Body of pancreas (tissue), 4 donors: Measurements from ENCODE around the gene RAB8B. TPM values are rescaled to one million over a fixed set of nuclear protein-coding genes. Genes with fewer than 3 reads are reported as not detected.
A peak's percentile ranks its signal among the peaks of the same experiment; 100 is the strongest.

Experiments used
- ATAC-seq: fragments of 150-250 bp; one replicate; pipeline ENCODE4 v1.9.1; 2016
- DNase-seq, 4 donors: peaks; one replicate each; pipeline ENCODE4 v3.0.0-alpha.2; 2019
- H3K27ac ChIP-seq, 4 donors: fragments of 200-600 bp; sonication (generic); 1 replicate in 3 of 4; 2 replicates in 1 of 4; pipeline versions ENCODE4 v1.5.1 to v1.6.1; 2016 to 2019; ENCODE audit warnings: mild to moderate bottlenecking in 1 of 4, mixed read lengths in 1 of 4, moderate library complexity in 1 of 4
- H3K27me3 ChIP-seq, 2 donors: fragments of 200-600 bp; sonication (generic); one replicate each; pipeline ENCODE4 v1.6.0; 2016; ENCODE audit warnings: mild to moderate bottlenecking in 1 of 2
- H3K36me3 ChIP-seq, 2 donors: fragments of 200-600 bp; sonication (generic); replicated peaks in 1 of 2; 2 replicates each; pipeline ENCODE4 v1.5.1; 2016; ENCODE audit warnings: low read depth in 2 of 2; ENCODE audit not compliant: insufficient read depth in 1 of 2
- H3K4me1 ChIP-seq: fragments of 200-600 bp; sonication (generic); one replicate; pipeline ENCODE4 v1.6.0; 2016
- H3K4me3 ChIP-seq, 2 donors: fragments of 200-600 bp; sonication (generic); 1 replicate in 1 of 2; 2 replicates in 1 of 2; pipeline ENCODE4 v1.5.1; 2016 to 2019
- H3K9me3 ChIP-seq, 3 donors: fragments of 200-600 bp; sonication (generic); 1 replicate in 2 of 3; 2 replicates in 1 of 3; pipeline ENCODE4 v1.5.1; 2016
- POLR2A ChIP-seq, 3 donors: fragments of 450-650 bp; IDR thresholded peaks; one replicate each; pipeline ENCODE4 v1.6.1; 2016; ENCODE audit warnings: antibody characterized with exemption in 3 of 3, mild to moderate bottlenecking in 2 of 3
- WGBS, 2 donors: methylation state at CpG; one replicate each; pipeline ENCODE4 v1.1.5; 2017; 5-methylcytosine and 5-hydroxymethylcytosine counted together
- intact Hi-C: fragments of 100-400 bp; cut with DNase I; formaldehyde crosslinking; loops from one replicate; pipeline ENCODE4 v1.15.1; 2023
- total RNA-seq, 2 donors: library from RNA; depleted of rRNA; stranded (reverse); fragments of >200 nt; gene quantifications; one replicate each; pipeline ENCODE4 v1.1.0, GENCODE V29; 2016
- TF ChIP-seq, protein P1 (sequence below), 7 experiments: fragments of 450-650 bp in 4 of 7; fragments of 200-600 bp in 3 of 7; sonication (generic) in 3 of 7; IDR thresholded peaks; one replicate each; pipeline ENCODE4 v1.5.1; 2016 to 2019; ENCODE audit warnings: antibody characterized with exemption in 7 of 7

Gene RAB8B
- total RNA-seq, 2 donors from 2014 or later = 12.5 to 14.0 TPM

DNA sequence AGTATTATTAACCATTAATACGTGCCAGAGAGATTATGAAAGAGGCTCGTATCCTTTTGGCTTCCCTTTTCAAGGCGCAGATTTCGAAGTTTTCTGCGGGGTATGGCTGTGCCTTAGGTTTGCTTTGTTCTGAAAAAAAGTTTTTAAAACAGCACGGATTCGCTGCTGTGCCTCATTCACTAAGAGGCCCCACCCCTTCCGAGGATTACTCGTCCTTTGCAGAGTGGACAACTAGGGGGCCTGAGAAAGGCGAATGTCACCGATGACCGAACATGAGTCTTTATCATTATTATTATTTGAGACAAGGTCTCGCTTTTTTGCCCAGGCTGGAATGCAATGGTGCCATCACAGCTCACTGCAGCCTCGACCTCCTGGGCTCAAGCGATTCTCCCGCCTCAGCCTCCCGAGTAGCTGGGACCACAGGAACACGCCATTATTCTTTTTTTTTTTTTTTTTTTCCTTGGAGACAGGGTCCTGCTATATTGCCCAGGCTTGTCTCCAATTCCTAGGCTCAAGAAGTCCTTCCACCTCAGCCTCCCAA lies 31.4 kb upstream of the RAB8B start:
- 6 to 8% methylated on average over 18 of the region's 18 CpGs for WGBS, 2 donors
- Histone ChIP-seq H3K36me3 (peaks cover 1 to 4% of the 10 kb centered on the region in 2 donors), H3K27ac (peak overlapping the region; percentile 78 to 95 (median 94)), H3K4me3 (peak overlapping the region; percentile 70 to 78), H3K4me1 (peaks cover 16% of the 10 kb centered on the region), H3K9me3 (no peaks in the 10 kb centered on the region), H3K27me3 (no peaks in the 10 kb centered on the region)
- ATAC-seq (peak; percentile 36), DNase-seq (peak; percentile 23 to 60 (median 42))
- no peak for TF ChIP-seq POLR2A (IDR thresholded peaks at IDR 0.05)
- TF ChIP-seq, protein P1, sequence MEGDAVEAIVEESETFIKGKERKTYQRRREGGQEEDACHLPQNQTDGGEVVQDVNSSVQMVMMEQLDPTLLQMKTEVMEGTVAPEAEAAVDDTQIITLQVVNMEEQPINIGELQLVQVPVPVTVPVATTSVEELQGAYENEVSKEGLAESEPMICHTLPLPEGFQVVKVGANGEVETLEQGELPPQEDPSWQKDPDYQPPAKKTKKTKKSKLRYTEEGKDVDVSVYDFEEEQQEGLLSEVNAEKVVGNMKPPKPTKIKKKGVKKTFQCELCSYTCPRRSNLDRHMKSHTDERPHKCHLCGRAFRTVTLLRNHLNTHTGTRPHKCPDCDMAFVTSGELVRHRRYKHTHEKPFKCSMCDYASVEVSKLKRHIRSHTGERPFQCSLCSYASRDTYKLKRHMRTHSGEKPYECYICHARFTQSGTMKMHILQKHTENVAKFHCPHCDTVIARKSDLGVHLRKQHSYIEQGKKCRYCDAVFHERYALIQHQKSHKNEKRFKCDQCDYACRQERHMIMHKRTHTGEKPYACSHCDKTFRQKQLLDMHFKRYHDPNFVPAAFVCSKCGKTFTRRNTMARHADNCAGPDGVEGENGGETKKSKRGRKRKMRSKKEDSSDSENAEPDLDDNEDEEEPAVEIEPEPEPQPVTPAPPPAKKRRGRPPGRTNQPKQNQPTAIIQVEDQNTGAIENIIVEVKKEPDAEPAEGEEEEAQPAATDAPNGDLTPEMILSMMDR (IDR thresholded peaks at IDR 0.05) = peak in 1 of 7 experiments; percentile 24
- intact Hi-C loops = no loop called here

DNA sequence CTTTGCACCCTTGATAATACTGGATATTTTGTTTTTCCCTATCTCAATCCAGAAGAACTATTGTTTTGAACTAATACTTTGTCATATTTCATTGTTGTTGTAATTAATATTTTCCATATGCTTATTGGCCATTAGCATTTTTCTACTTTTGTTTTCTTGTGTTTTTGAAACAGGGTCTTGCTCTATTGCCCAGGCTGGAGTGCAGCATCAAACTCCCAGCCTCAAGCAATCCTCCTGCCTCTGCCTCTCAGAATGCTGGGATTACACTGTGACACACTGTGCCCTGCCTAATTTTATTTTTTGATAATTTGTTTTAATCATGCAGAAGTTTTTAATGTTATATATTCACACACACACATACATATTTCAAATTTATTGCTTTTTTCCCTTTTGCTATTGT lies 28.8 kb upstream of the RAB8B start:
- Histone ChIP-seq H3K4me3 (no peak overlapping the region), H3K36me3 (no peaks in the 10 kb centered on the region), H3K27me3 (no peaks in the 10 kb centered on the region), H3K9me3 (no peaks in the 10 kb centered on the region), H3K27ac (no peak overlapping the region), H3K4me1 (peaks cover 3% of the 10 kb centered on the region)
- intact Hi-C loops = no loop called here
- ATAC-seq (no peak), DNase-seq (no peak)
- TF ChIP-seq, protein P1 (IDR thresholded peaks at IDR 0.05) = no peak
- TF ChIP-seq POLR2A (IDR thresholded peaks at IDR 0.05) = no peak

DNA sequence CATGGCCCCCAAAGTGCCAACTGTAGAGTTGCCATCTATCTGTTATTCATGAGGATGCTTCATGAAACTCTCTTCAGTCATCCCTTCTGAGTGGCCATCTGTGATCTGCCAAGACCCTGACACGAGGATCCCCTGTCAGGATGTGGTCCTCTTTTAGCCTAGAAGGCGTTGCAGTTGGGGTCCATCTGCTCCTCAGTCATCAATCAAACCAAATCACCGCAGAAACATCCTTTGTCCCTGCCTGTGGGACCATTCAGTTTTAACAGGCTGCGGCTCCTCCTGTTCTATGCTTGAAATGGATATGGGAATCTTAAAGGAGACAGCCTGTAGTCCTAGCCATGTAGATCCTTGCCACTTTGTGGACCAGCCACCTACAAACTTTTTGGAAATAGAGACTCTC lies 26.2 kb upstream of the RAB8B start:
- no peak for TF ChIP-seq POLR2A (IDR thresholded peaks at IDR 0.05)
- TF ChIP-seq, protein P1 (IDR thresholded peaks at IDR 0.05) = no peak
- no peaks in the 10 kb centered on the region for H3K9me3 ChIP-seq
- ATAC-seq = no peak

DNA sequence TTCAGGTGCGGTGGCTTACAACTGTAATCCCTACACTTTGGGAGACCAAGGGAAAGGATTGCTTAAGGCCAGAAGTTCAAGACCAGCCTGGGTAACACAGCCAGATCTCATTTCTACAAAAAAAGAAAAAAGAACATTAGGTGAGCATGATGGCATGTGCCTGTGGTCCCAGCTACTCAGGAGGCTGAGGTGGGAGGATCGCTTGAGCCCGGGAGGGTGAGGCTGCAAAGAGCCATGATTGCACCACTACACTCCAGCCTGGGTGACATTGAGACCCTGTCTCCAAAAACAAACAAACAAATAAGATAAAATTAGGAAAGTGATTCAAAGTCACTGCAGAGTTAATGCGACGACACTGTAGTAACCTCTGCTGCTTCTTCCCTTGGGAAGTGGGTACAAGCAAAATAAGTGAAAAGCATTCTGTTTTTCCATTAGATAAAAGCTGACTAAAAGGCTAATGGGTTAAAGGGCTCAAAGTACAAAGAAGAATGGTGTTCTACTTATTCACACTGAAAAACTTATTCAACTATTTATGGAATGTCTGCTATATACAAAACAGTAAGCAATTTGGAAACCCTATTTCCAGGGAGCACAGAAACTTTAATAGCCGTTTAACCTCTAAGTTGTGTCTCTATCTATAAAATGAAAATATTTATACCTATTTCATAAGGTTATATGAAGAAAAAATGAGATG lies 24.1 kb upstream of the RAB8B start:
- intact Hi-C loops = no loop called here
- Histone ChIP-seq H3K36me3 (no peaks in the 10 kb centered on the region), H3K9me3 (no peaks in the 10 kb centered on the region), H3K4me1 (no peaks in the 10 kb centered on the region), H3K27ac (no peak overlapping the region), H3K4me3 (no peak overlapping the region), H3K27me3 (no peaks in the 10 kb centered on the region)
- no peak for ATAC-seq
- DNase-seq = no peak
- WGBS, 2 donors = 86 to 93% methylated on average over 6 of the region's 6 CpGs
- TF ChIP-seq, protein P1 (IDR thresholded peaks at IDR 0.05) = no peak
- TF ChIP-seq POLR2A (IDR thresholded peaks at IDR 0.05) = no peak

More for the DNA sequence above, 26.2 kb upstream of the RAB8B start:
- Histone ChIP-seq H3K27ac (no peak overlapping the region), H3K27me3 (no peaks in the 10 kb centered on the region), H3K4me1 (peaks cover 2% of the 10 kb centered on the region), H3K36me3 (no peaks in the 10 kb centered on the region), H3K4me3 (no peak overlapping the region)
- intact Hi-C loops = no loop called here
- no peak for DNase-seq
- 74 to 89% methylated on average over 4 of the region's 4 CpGs for WGBS, 2 donors

DNA sequence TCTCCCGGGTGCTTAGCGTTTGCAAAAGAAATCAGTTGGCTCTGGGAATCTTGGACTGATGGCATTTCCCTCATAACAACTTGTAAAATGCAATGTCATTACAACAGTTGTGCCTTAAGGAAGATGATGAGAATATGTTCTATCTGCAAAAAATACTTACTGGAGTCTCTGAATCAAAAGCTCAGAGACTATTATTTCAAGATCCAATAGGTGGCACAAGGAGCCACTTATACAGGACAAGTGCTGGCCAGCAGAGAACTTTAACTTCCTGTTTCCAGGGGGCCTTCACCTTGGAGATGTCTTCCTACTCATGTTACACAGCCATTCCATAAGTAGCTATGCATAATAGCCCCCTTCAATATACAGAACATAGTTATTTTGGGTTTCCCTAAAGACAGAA lies 23.2 kb upstream of the RAB8B start:
- no peak overlapping the region for H3K4me3 ChIP-seq
- no peaks in the 10 kb centered on the region for H3K27me3 ChIP-seq
- TF ChIP-seq, protein P1 (IDR thresholded peaks at IDR 0.05) = no peak
- TF ChIP-seq POLR2A (IDR thresholded peaks at IDR 0.05) = no peak
- no peak for ATAC-seq
- no peak for DNase-seq
- intact Hi-C loops = no loop called here
- no peaks in the 10 kb centered on the region for H3K9me3 ChIP-seq
- 69 to 83% methylated on average over 2 of the region's 2 CpGs for WGBS, 2 donors
- no peaks in the 10 kb centered on the region for H3K36me3 ChIP-seq
- no peak overlapping the region for H3K27ac ChIP-seq
- H3K4me1 ChIP-seq = no peaks in the 10 kb centered on the region
